ENCODE results near the gene CALN1.

The CALN1 gene

GRCh38 chr7:72112530-72112929 is 299.6 kb downstream of the CALN1 start:
- no peak for TF ChIP-seq FOXP2 (optimal IDR thresholded peaks at IDR 0.05; ENCODE audit: borderline replicate concordance, extremely low read depth, extremely low read length, insufficient read depth)
- no peak for TF ChIP-seq TAF1 (IDR thresholded peaks at IDR 0.05; ENCODE audit: borderline replicate concordance, insufficient read depth, low read length)
- no peak for TF ChIP-seq REST (IDR thresholded peaks at IDR 0.05; ENCODE audit: insufficient read depth in 1 of 2, low read depth in 2 of 2, low read length in 2 of 2)
- TF ChIP-seq SIN3A (IDR thresholded peaks at IDR 0.05; ENCODE audit: borderline replicate concordance, insufficient read depth, low read length): no peak
- TF ChIP-seq POLR2AphosphoS5 (IDR thresholded peaks at IDR 0.05; ENCODE audit: low read depth, low read length): no peak

DNA sequence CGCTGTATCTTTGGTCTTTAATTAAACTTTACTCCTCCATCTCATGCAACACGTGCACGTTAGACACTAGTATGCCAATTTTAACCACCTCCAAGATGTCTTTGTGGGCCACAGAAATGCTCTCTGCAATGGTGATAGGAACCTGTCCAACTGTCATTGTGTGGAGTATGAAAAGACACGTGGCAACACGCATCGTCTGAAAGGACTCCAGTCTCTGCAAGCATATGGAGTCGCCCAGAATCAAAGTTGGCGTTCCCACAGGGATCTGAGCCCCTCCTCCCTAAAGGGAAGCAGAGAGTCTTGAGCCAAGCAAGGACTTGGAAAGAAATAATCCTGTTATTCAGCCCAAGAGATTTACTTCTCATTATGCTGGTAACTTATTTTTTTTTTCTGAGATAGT is 301.1 kb downstream of the CALN1 start:
- TF ChIP-seq POLR2AphosphoS5 (IDR thresholded peaks at IDR 0.05; ENCODE audit: low read depth, low read length) (no peak), SIN3A (IDR thresholded peaks at IDR 0.05; ENCODE audit: borderline replicate concordance, insufficient read depth, low read length) (no peak), FOXP2 (optimal IDR thresholded peaks at IDR 0.05; ENCODE audit: borderline replicate concordance, extremely low read depth, extremely low read length, insufficient read depth) (no peak), TAF1 (IDR thresholded peaks at IDR 0.05; ENCODE audit: borderline replicate concordance, insufficient read depth, low read length) (no peak), REST (IDR thresholded peaks at IDR 0.05; ENCODE audit: insufficient read depth in 1 of 2, low read depth in 2 of 2, low read length in 2 of 2) (no peak)

DNA sequence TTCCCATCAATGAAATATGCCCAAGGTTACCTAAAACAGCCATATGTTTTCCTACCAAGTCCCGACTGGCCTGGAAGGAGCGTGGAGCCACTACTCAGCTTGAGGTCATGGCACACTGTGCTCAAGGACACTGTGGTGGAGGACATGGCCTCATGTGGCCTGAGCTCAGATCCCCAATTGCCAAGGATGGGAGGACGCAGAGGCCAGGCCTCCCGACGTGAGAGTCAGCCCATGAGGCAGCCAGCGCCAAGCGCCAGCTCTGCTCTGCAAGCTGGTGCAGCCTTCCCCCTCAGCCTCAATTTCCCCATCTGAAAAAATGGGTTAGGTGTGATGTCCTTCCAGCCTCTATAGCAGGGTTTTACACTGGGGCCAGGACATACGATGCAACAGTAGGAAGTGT is 302.6 kb downstream of the CALN1 start:
- no peak for TF ChIP-seq REST (IDR thresholded peaks at IDR 0.05; ENCODE audit: insufficient read depth in 1 of 2, low read depth in 2 of 2, low read length in 2 of 2)
- no peak for TF ChIP-seq SIN3A (IDR thresholded peaks at IDR 0.05; ENCODE audit: borderline replicate concordance, insufficient read depth, low read length)
- no peak for TF ChIP-seq FOXP2 (optimal IDR thresholded peaks at IDR 0.05; ENCODE audit: borderline replicate concordance, extremely low read depth, extremely low read length, insufficient read depth)
- TF ChIP-seq POLR2AphosphoS5 (IDR thresholded peaks at IDR 0.05; ENCODE audit: low read depth, low read length): no peak
- no peak for TF ChIP-seq TAF1 (IDR thresholded peaks at IDR 0.05; ENCODE audit: borderline replicate concordance, insufficient read depth, low read length)

DNA sequence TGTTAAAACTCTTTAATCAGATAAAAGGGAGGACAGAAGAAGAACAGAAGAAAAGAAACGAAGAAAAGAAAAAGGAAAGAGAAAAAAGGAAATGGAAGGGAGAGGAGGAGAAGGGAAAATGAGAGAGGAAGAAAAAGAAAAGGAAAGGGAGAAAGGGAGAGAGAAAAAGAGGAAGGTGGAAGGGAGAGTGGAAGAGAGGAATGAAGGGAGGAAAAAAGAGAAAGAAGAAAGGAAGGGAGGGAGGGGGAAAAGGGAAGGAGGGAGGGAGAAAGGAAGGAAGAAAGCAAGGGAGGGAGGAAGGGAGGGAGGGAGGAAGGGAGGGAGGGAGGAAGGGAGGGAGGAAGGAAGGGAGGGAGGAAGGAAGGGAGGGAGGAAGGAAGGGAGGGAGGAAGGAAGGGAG is 305.7 kb downstream of the CALN1 start:
- no peak for TF ChIP-seq POLR2AphosphoS5 (IDR thresholded peaks at IDR 0.05; ENCODE audit: low read depth, low read length)

GRCh38 chr7:72101444-72101843 is 310.7 kb downstream of the CALN1 start:
- no peak for TF ChIP-seq POLR2AphosphoS5 (IDR thresholded peaks at IDR 0.05; ENCODE audit: low read depth, low read length)
- no peak for TF ChIP-seq REST (IDR thresholded peaks at IDR 0.05; ENCODE audit: insufficient read depth in 1 of 2, low read depth in 2 of 2, low read length in 2 of 2)
- TF ChIP-seq TAF1 (IDR thresholded peaks at IDR 0.05; ENCODE audit: borderline replicate concordance, insufficient read depth, low read length): no peak
- no peak for TF ChIP-seq FOXP2 (optimal IDR thresholded peaks at IDR 0.05; ENCODE audit: borderline replicate concordance, extremely low read depth, extremely low read length, insufficient read depth)
- no peak for TF ChIP-seq SIN3A (IDR thresholded peaks at IDR 0.05; ENCODE audit: borderline replicate concordance, insufficient read depth, low read length)
